H9 (cell line): ENCODE measurements around the gene HEATR3. TPM values are rescaled to one million over a fixed set of nuclear protein-coding genes. Genes with fewer than 3 reads are reported as not detected.

Experiments
- DNase-seq: peaks from one replicate; pipeline ENCODE4 v3.0.0-alpha.2; 2017
- H2AFZ ChIP-seq: one replicate; pipeline ENCODE4 v1.6.1; 2013; ENCODE audit warnings: mild to moderate bottlenecking, low read length, control low read depth, moderate library complexity
- H2AK5ac ChIP-seq: 2 replicates; pipeline ENCODE4 v1.6.1; 2013; ENCODE audit warnings: low read length, control low read depth, mixed read lengths; ENCODE audit not compliant: insufficient read length
- H2BK120ac ChIP-seq: one replicate; pipeline ENCODE4 v1.6.1; 2013; ENCODE audit warnings: low read depth, mild to moderate bottlenecking, low read length, control low read depth, inconsistent platforms; ENCODE audit not compliant: poor library complexity, severe bottlenecking
- H2BK12ac ChIP-seq: 2 replicates; pipeline ENCODE4 v1.6.1; 2013; ENCODE audit warnings: low read length, control low read depth, mixed read lengths, low read depth; ENCODE audit not compliant: insufficient read length
- H2BK15ac ChIP-seq: 2 replicates; pipeline ENCODE4 v1.6.1; 2013; ENCODE audit warnings: low read depth, low read length, control low read depth
- H2BK20ac ChIP-seq: one replicate; pipeline ENCODE4 v1.6.1; 2013; ENCODE audit warnings: low read depth, mild to moderate bottlenecking, low read length, control low read depth, inconsistent platforms; ENCODE audit not compliant: poor library complexity, severe bottlenecking
- H2BK5ac ChIP-seq: 2 replicates; pipeline ENCODE4 v1.6.1; 2013; ENCODE audit warnings: low read length, control low read depth, mixed read lengths; ENCODE audit not compliant: insufficient read length
- H3K14ac ChIP-seq: 2 replicates; pipeline ENCODE4 v1.6.1; 2013; ENCODE audit warnings: low read length, control low read depth; ENCODE audit not compliant: insufficient read depth
- H3K18ac ChIP-seq: 2 replicates; pipeline ENCODE4 v1.6.1; 2013; ENCODE audit warnings: low read depth, mild to moderate bottlenecking, mixed read lengths, low read length, control low read depth; ENCODE audit not compliant: insufficient read length
- H3K23ac ChIP-seq: 2 replicates; pipeline ENCODE4 v1.6.1; 2013; ENCODE audit warnings: low read length, control low read depth, mixed read lengths, low read depth; ENCODE audit not compliant: insufficient read length
- H3K23me2 ChIP-seq: 2 replicates; pipeline ENCODE4 v1.6.1; 2013; ENCODE audit warnings: low read depth, mild to moderate bottlenecking, mixed read lengths, low read length, control low read depth; ENCODE audit not compliant: insufficient read length, poor library complexity, severe bottlenecking
- H3K27ac ChIP-seq: 2 replicates; pipeline ENCODE4 v1.5.1; 2013; ENCODE audit warnings: low read length, control low read depth, mixed read lengths, low read depth; ENCODE audit not compliant: insufficient read length
- H3K27me3 ChIP-seq: 2 replicates; pipeline ENCODE4 v1.6.1; 2013; ENCODE audit warnings: low read length, control low read depth, inconsistent platforms; ENCODE audit not compliant: insufficient read depth
- H3K4ac ChIP-seq: 2 replicates; pipeline ENCODE4 v1.6.1; 2013; ENCODE audit warnings: low read depth, mild to moderate bottlenecking, control low read depth, inconsistent platforms, low read length, moderate library complexity
- H3K4me1 ChIP-seq: 2 replicates; pipeline ENCODE4 v1.6.1; 2013; ENCODE audit warnings: low read length, control low read depth, inconsistent platforms; ENCODE audit not compliant: insufficient read depth
- H3K4me2 ChIP-seq: 2 replicates; pipeline ENCODE4 v1.6.1; 2013; ENCODE audit warnings: low read length, control low read depth, mixed read lengths; ENCODE audit not compliant: insufficient read length, insufficient read depth
- H3K56ac ChIP-seq: 2 replicates; pipeline ENCODE4 v1.6.1; 2013; ENCODE audit warnings: low read depth, mild to moderate bottlenecking, mixed read lengths, low read length, control low read depth; ENCODE audit not compliant: insufficient read length
- H3K79me1 ChIP-seq: 2 replicates; pipeline ENCODE4 v1.6.1; 2013; ENCODE audit warnings: low read depth, mild to moderate bottlenecking, moderate library complexity, low read length, control low read depth, inconsistent platforms; ENCODE audit not compliant: insufficient read depth, poor library complexity, severe bottlenecking
- H3K79me2 ChIP-seq: 2 replicates; pipeline ENCODE4 v1.6.1; 2013; ENCODE audit warnings: low read length, control low read depth, inconsistent platforms; ENCODE audit not compliant: insufficient read depth
- H3K9ac ChIP-seq: 2 replicates; pipeline ENCODE4 v1.6.1; 2013; ENCODE audit warnings: low read length, control low read depth, mixed read lengths; ENCODE audit not compliant: insufficient read length; ENCODE audit errors: extremely low read depth
- H3K9me3 ChIP-seq: one replicate; pipeline ENCODE4 v1.6.1; 2013; ENCODE audit warnings: low read depth, low read length, inconsistent platforms; ENCODE audit not compliant: control insufficient read depth
- H3T11ph ChIP-seq: one replicate; pipeline ENCODE4 v1.6.1; 2013; ENCODE audit warnings: mild to moderate bottlenecking, low read length, control low read depth, inconsistent platforms
- H4K20me1 ChIP-seq: one replicate; pipeline ENCODE4 v1.6.1; 2013; ENCODE audit not compliant: control insufficient read depth, insufficient read length, insufficient read depth
- H4K5ac ChIP-seq: 2 replicates; pipeline ENCODE4 v1.6.1; 2013; ENCODE audit warnings: low read depth, mild to moderate bottlenecking, mixed read lengths, low read length, control low read depth; ENCODE audit not compliant: insufficient read length
- H4K8ac ChIP-seq: replicated peaks from 2 replicates; pipeline ENCODE4 v1.6.1; 2013; ENCODE audit warnings: low read length, control low read depth, mixed read lengths, low read depth; ENCODE audit not compliant: insufficient read length
- H4K91ac ChIP-seq: 2 replicates; pipeline ENCODE4 v1.6.1; 2013; ENCODE audit warnings: low read depth, mild to moderate bottlenecking, moderate library complexity, mixed read lengths, low read length, control low read depth; ENCODE audit not compliant: insufficient read length
- H3K27ac Mint-ChIP-seq, 3 experiments: 2 replicates in 2 of 3; 3 replicates in 1 of 3; pipeline ENCODE4 v1.8.0; 2020 to 2021; ENCODE audit warnings: mixed read lengths in 3 of 3, mild to moderate bottlenecking in 1 of 3, moderate library complexity in 1 of 3
- H3K27me3 Mint-ChIP-seq: 2 replicates; pipeline ENCODE4 v1.8.0; 2021; ENCODE audit warnings: low read depth, mild to moderate bottlenecking, moderate library complexity, mixed read lengths
- H3K36me3 Mint-ChIP-seq, 3 experiments: 2 replicates in 2 of 3; 3 replicates in 1 of 3; pipeline ENCODE4 v1.8.0; 2020 to 2021; ENCODE audit warnings: low read depth in 3 of 3, mixed read lengths in 3 of 3; ENCODE audit not compliant: insufficient read depth in 1 of 3
- H3K4me1 Mint-ChIP-seq, 2 experiments: 2 replicates each; pipeline ENCODE4 v1.8.0; 2020; ENCODE audit warnings: mixed read lengths in 2 of 2
- H3K4me3 Mint-ChIP-seq, 2 experiments: 2 replicates in 1 of 2; 3 replicates in 1 of 2; pipeline ENCODE4 v1.8.0; 2020 to 2021; ENCODE audit warnings: mild to moderate bottlenecking in 2 of 2, mixed read lengths in 2 of 2, moderate library complexity in 1 of 2
- H3K9me3 Mint-ChIP-seq, 2 experiments: 2 replicates in 1 of 2; 3 replicates in 1 of 2; pipeline ENCODE4 v1.8.0; 2020; ENCODE audit warnings: mild to moderate bottlenecking in 2 of 2, mixed read lengths in 2 of 2, moderate library complexity in 1 of 2
- CTCF ChIP-seq: fragments of 200-600 bp; sonication (generic); conservative IDR thresholded peaks from 3 replicates; pipeline ENCODE4 v1.8.0; 2021; ENCODE audit warnings: antibody characterized with exemption, mild to moderate bottlenecking
- WGBS: extraction: QIAGEN DNeasy Blood & Tissue Kit; methylation state at CpG from one replicate; pipeline ENCODE4 v1.1.7; 2013; ENCODE audit warnings: missing lambda C conversion rate, low lambda C conversion rate, mixed read lengths; ENCODE audit not compliant: insufficient read length; ENCODE audit errors: extremely low coverage; 5-methylcytosine and 5-hydroxymethylcytosine counted together
- total RNA-seq: library from RNA; stranded (reverse); gene quantifications from 2 replicates; pipeline ENCODE4 v1.2.1, GENCODE V29; 2021

Gene HEATR3
- total RNA-seq, 1 experiment from 2014 or later: 26.5 TPM

GRCh38 chr16:50017553-50017952, 48.2 kb upstream of the HEATR3 start:
- DNase-seq: no peak
- no peaks in the 10 kb centered on the region for H3K36me3 Mint-ChIP-seq
- Histone ChIP-seq H3K27ac (no peak overlapping the region), H4K20me1 (no peaks in the 10 kb centered on the region), H4K8ac (no peak overlapping the region), H3K23me2 (no peaks in the 10 kb centered on the region), H2BK120ac (no peak overlapping the region), H2BK15ac (no peak overlapping the region), H2BK20ac (no peak overlapping the region), H3K79me2 (no peaks in the 10 kb centered on the region), H2BK12ac (no peak overlapping the region), H2BK5ac (no peak overlapping the region), H3K27me3 (no peaks in the 10 kb centered on the region), H2AFZ (no peak overlapping the region), H3K18ac (no peak overlapping the region), H3K14ac (no peak overlapping the region), H3K4me1 (no peaks in the 10 kb centered on the region; the same call in 1 of the 2 replicates), H3K9ac (no peak overlapping the region), H3T11ph (no peak overlapping the region), H3K56ac (no peak overlapping the region), H4K5ac (no peak overlapping the region), H2AK5ac (no peak overlapping the region), H3K4ac (no peak overlapping the region), H3K4me2 (no peak overlapping the region), H4K91ac (no peak overlapping the region), H3K79me1 (no peaks in the 10 kb centered on the region), H3K23ac (no peak overlapping the region), H3K9me3 (no peaks in the 10 kb centered on the region)
- H3K4me1 Mint-ChIP-seq: peaks cover 9 to 10% of the 10 kb centered on the region in 2 experiments
- TF ChIP-seq CTCF: no peak
- no CpG with 5 or more reads among the region's 9 CpGs for WGBS
- no peak overlapping the region for H3K4me3 Mint-ChIP-seq
- H3K27ac Mint-ChIP-seq: no peak overlapping the region
- no peaks in the 10 kb centered on the region for H3K9me3 Mint-ChIP-seq
- peaks cover 1% of the 10 kb centered on the region; the same call in 1 of the 2 replicates for H3K27me3 Mint-ChIP-seq
